ENCODE results near the gene OTOG.

OTOG gene

GRCh38 chr11:17605651-17606122 is 58.6 kb downstream of the OTOG start:
- no peak overlapping the region for H3K4me3 ChIP-seq (ENCODE audit: low read depth, low read length)
- no peak for DNase-seq (ENCODE audit: low read depth)
- TF ChIP-seq MAX (IDR thresholded peaks at IDR 0.05; ENCODE audit: low read depth, low read length) = no peak
- TF ChIP-seq POLR2A (IDR thresholded peaks at IDR 0.05; ENCODE audit: extremely low read depth, insufficient read length) = no peak
- TF ChIP-seq MYC (IDR thresholded peaks at IDR 0.05; ENCODE audit: low read depth, low read length) = no peak
- no peak for TF ChIP-seq CTCF (IDR thresholded peaks at IDR 0.05; ENCODE audit: low read depth, low read length)

DNA sequence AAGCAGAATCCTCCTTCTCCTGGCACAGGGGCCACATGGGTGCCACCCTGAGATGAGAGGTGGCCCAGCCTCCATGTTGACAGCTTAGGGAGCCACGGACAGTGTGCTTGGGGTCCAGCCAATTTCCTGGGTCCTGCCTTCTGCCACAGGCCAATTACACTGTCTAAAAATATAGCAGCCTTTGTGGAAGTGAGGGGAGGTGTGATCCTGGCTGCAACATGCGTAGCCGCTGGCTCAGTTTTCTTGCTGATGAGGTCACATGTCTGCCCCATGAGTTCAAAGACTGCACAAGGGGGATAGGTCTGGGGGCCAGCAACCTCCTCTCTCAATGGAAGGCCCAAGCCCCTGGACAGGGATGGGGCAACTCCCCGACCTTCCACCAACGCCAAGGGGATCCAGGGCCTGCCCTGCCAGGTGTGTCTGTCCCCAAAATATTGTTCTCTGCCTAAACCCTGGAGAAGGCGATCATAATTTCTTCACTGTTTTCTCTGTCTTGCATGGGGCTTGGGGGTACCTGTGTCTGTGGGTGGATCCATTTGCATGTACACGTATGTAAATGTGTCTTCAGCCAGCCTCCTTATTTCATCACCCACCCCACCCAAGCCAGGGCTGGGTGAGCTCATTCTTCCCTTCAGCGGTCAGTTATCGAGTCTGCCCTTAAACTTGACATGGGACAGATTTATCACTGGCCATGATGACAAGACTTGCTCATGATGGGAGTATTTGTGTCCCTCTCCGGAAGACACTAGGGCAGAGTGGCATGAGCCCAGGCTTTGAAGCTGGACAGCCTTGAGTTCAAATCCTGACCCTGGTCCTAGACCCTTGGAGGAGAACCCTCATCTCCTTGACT is 59.4 kb downstream of the OTOG start:
- no peak for DNase-seq (ENCODE audit: low read depth)
- TF ChIP-seq POLR2A (IDR thresholded peaks at IDR 0.05; ENCODE audit: extremely low read depth, insufficient read length) = no peak
- TF ChIP-seq MAX (IDR thresholded peaks at IDR 0.05; ENCODE audit: low read depth, low read length) = no peak
- TF ChIP-seq MYC (IDR thresholded peaks at IDR 0.05; ENCODE audit: low read depth, low read length) = no peak
- TF ChIP-seq CTCF (IDR thresholded peaks at IDR 0.05; ENCODE audit: low read depth, low read length) = no peak
- H3K4me3 ChIP-seq (ENCODE audit: low read depth, low read length) = no peak overlapping the region

DNA sequence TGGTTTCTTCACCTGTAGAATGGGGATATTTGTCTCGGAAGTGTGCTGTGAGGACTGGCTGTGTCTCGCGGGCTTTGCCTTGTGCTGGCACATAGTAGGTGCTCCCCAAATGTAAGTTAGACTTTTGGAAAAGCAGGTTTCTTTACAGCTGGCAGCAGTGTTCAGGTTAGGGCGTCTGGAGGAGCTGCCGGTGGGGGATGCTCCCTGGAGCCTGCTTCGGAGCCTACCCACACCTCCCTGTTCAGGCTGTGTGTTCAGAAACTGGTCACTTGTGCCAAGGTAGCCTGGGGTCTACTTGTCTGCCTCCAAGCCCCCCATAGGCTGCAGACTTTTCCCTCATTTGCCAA is 60.0 kb downstream of the OTOG start:
- DNase-seq (ENCODE audit: low read depth) = no peak
- TF ChIP-seq MYC (IDR thresholded peaks at IDR 0.05; ENCODE audit: low read depth, low read length) = no peak
- no peak for TF ChIP-seq MAX (IDR thresholded peaks at IDR 0.05; ENCODE audit: low read depth, low read length)
- TF ChIP-seq POLR2A (IDR thresholded peaks at IDR 0.05; ENCODE audit: extremely low read depth, insufficient read length) = no peak
- no peak for TF ChIP-seq CTCF (IDR thresholded peaks at IDR 0.05; ENCODE audit: low read depth, low read length)
- no peak overlapping the region for H3K4me3 ChIP-seq (ENCODE audit: low read depth, low read length)

DNA sequence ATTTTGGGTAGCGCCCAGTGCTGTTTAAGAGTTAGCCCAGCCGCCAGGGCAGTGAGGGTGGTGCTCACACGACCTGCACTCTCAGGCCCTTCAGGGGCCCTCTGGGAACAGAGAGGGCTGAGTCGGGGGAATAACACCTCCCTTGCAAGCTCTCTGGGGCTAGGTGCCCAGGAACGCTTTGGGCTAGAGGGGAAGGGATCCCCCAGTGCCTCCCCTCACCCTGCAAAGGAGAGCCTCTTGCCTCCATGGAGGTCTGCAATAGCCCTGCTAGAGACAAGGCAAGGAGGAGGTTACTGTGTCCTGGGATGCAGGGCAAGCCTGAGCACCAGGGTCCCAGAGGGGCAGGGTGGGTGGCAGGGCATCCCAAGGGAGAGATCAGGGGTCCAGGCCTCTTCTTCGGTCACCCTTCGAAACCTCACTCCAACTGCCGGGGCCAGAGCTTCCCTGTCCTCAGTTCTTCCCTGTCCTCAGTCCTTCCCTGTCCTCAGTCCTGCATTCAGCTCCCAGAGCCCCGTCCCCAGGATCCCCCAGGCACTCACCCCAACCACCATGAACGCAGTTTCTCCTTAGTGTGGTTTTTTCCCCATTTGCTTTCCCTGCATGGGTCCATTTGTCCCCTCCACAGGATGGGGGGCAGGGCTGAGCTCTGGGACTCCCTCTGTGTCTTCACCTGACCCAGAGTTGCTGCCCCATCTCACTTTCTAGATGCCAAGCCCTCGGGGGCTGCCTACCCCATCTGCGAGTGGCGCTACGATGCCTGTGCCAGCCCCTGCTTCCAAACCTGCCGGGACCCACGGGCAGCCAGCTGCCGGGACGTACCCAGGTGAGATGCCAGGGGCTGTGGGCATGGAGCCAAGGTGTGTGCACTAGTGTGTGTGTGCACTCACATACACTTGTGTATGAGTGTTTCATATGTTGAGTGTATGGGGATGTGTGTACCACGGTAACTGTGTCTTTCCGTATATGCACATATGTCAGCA is 60.8 kb downstream of the OTOG start:
- no peak overlapping the region for H3K4me3 ChIP-seq (ENCODE audit: low read depth, low read length)

More for the DNA sequence above, 60.8 kb downstream of the OTOG start:
- DNase-seq (ENCODE audit: low read depth) = no peak
- TF ChIP-seq MAX (IDR thresholded peaks at IDR 0.05; ENCODE audit: low read depth, low read length) = no peak
- TF ChIP-seq CTCF (IDR thresholded peaks at IDR 0.05; ENCODE audit: low read depth, low read length) = no peak
- TF ChIP-seq MYC (IDR thresholded peaks at IDR 0.05; ENCODE audit: low read depth, low read length) = no peak
- TF ChIP-seq POLR2A (IDR thresholded peaks at IDR 0.05; ENCODE audit: extremely low read depth, insufficient read length) = no peak

All from NB4 (cell line).